Peyer's patch (tissue), 4 donors: ENCODE measurements around the gene SUSD4. TPM values are rescaled to one million over a fixed set of nuclear protein-coding genes. Genes with fewer than 3 reads are reported as not detected.

Experiments
- DNase-seq, 3 donors: peaks; one replicate each; pipeline ENCODE4 v3.0.0-alpha.2; 2017 to 2019
- H3K27ac ChIP-seq, 4 donors: fragments of 200-600 bp; sonication (generic); one replicate each; pipeline ENCODE4 v1.5.1; 2016 to 2019
- H3K27me3 ChIP-seq, 2 donors: fragments of 200-600 bp; sonication (generic); one replicate each; pipeline ENCODE4 v1.5.1; 2019
- H3K36me3 ChIP-seq, 3 donors: fragments of 200-600 bp; sonication (generic); one replicate each; pipeline ENCODE4 v1.5.1; 2016 to 2019
- H3K4me1 ChIP-seq, 4 donors: fragments of 200-600 bp; sonication (generic); one replicate each; pipeline ENCODE4 v1.5.1; 2016 to 2019
- H3K4me3 ChIP-seq, 4 donors: fragments of 200-600 bp; sonication (generic); 1 replicate in 3 of 4; 2 replicates in 1 of 4; pipeline ENCODE4 v1.5.1; 2016 to 2019; ENCODE audit warnings: mild to moderate bottlenecking in 1 of 4
- H3K9me3 ChIP-seq, 4 donors: fragments of 200-600 bp; sonication (generic); one replicate each; pipeline ENCODE4 v1.5.1; 2016 to 2019; ENCODE audit warnings: mild to moderate bottlenecking in 1 of 4
- CTCF ChIP-seq, 6 experiments: fragments of 450-650 bp in 4 of 6; fragments of 200-600 bp in 2 of 6; sonication (generic) in 1 of 6; IDR thresholded peaks; one replicate each; pipeline ENCODE4 v1.5.1; 2017 to 2019; ENCODE audit warnings: antibody characterized with exemption in 6 of 6, mild to moderate bottlenecking in 3 of 6, moderate library complexity in 1 of 6
- POLR2A ChIP-seq, 2 donors: fragments of 450-650 bp; IDR thresholded peaks; one replicate each; pipeline ENCODE4 v1.5.1; 2017; ENCODE audit warnings: antibody characterized with exemption in 2 of 2, mild to moderate bottlenecking in 2 of 2, moderate library complexity in 2 of 2
- total RNA-seq, 4 donors: library from RNA; depleted of rRNA; stranded (reverse); fragments of >200 nt; gene quantifications; one replicate each; pipeline ENCODE4 v1.1.0, GENCODE V29; 2016

The SUSD4 gene
- total RNA-seq, 4 donors from 2014 or later: 0.54 TPM; not detected in 3

GRCh38 chr1:223353939-223354338, 10.0 kb downstream of the SUSD4 start:
- TF ChIP-seq POLR2A (IDR thresholded peaks at IDR 0.05): no peak
- no peak for TF ChIP-seq CTCF (IDR thresholded peaks at IDR 0.05)
- H3K36me3 ChIP-seq: no peaks in the 10 kb centered on the region
- DNase-seq: no peak
- H3K27me3 ChIP-seq: no peaks in the 10 kb centered on the region
- H3K4me3 ChIP-seq: no peak overlapping the region
- no peak overlapping the region for H3K27ac ChIP-seq
- H3K9me3 ChIP-seq: no peaks in the 10 kb centered on the region
- H3K4me1 ChIP-seq: no peaks in the 10 kb centered on the region

- no peak overlapping the region for H3K27ac ChIP-seq
- TF ChIP-seq CTCF (IDR thresholded peaks at IDR 0.05) (no peak), POLR2A (IDR thresholded peaks at IDR 0.05) (no peak)
- H3K4me3 ChIP-seq: no peak overlapping the region
- no peaks in the 10 kb centered on the region for H3K27me3 ChIP-seq
- no peaks in the 10 kb centered on the region for H3K4me1 ChIP-seq
- no peaks in the 10 kb centered on the region for H3K9me3 ChIP-seq
- DNase-seq: no peak
- no peaks in the 10 kb centered on the region for H3K36me3 ChIP-seq
These were observed 11.0 kb downstream of the SUSD4 start for GRCh38 chr1:223352944-223353343.

GRCh38 chr1:223350361-223350908, 13.5 kb downstream of the SUSD4 start:
- TF ChIP-seq POLR2A (IDR thresholded peaks at IDR 0.05): no peak
- no peak for TF ChIP-seq CTCF (IDR thresholded peaks at IDR 0.05)
- H3K27me3 ChIP-seq: no peaks in the 10 kb centered on the region
- H3K4me3 ChIP-seq: no peak overlapping the region
- H3K4me1 ChIP-seq: no peaks in the 10 kb centered on the region
- no peak overlapping the region for H3K27ac ChIP-seq
- DNase-seq: no peak
- H3K36me3 ChIP-seq: no peaks in the 10 kb centered on the region
- H3K9me3 ChIP-seq: no peaks in the 10 kb centered on the region

- no peak for TF ChIP-seq POLR2A (IDR thresholded peaks at IDR 0.05)
- TF ChIP-seq CTCF (IDR thresholded peaks at IDR 0.05): no peak
- Histone ChIP-seq H3K27ac (no peak overlapping the region), H3K9me3 (no peaks in the 10 kb centered on the region), H3K4me1 (no peaks in the 10 kb centered on the region), H3K36me3 (no peaks in the 10 kb centered on the region), H3K4me3 (no peak overlapping the region), H3K27me3 (no peaks in the 10 kb centered on the region)
- no peak for DNase-seq
These were observed 14.7 kb downstream of the SUSD4 start for GRCh38 chr1:223349241-223349640.

GRCh38 chr1:223348439-223348838, 15.5 kb downstream of the SUSD4 start:
- H3K27ac ChIP-seq: no peak overlapping the region
- TF ChIP-seq CTCF (IDR thresholded peaks at IDR 0.05): no peak
- no peaks in the 10 kb centered on the region for H3K9me3 ChIP-seq
- H3K4me3 ChIP-seq: no peak overlapping the region
- no peak for DNase-seq
- H3K4me1 ChIP-seq: no peaks in the 10 kb centered on the region
- no peaks in the 10 kb centered on the region for H3K36me3 ChIP-seq
- no peaks in the 10 kb centered on the region for H3K27me3 ChIP-seq

GRCh38 chr1:223347583-223347982, 16.4 kb downstream of the SUSD4 start:
- H3K36me3 ChIP-seq: no peaks in the 10 kb centered on the region
- H3K4me3 ChIP-seq: no peak overlapping the region
- no peak overlapping the region for H3K27ac ChIP-seq
- DNase-seq: no peak
- H3K27me3 ChIP-seq: no peaks in the 10 kb centered on the region
- no peaks in the 10 kb centered on the region for H3K4me1 ChIP-seq
- H3K9me3 ChIP-seq: no peaks in the 10 kb centered on the region
- no peak for TF ChIP-seq CTCF (IDR thresholded peaks at IDR 0.05)
- no peak for TF ChIP-seq POLR2A (IDR thresholded peaks at IDR 0.05)
